Neural crest cell (in vitro differentiated cells): ENCODE data around the gene TAF1C. TPM values are rescaled to one million over a fixed set of nuclear protein-coding genes. Genes with fewer than 3 reads are reported as not detected.

Source experiments
- DNase-seq: peaks from one replicate; pipeline ENCODE4 v3.0.0; 2021; ENCODE audit warnings: low read depth, mixed read lengths, low spot score
- H3K27ac Mint-ChIP-seq: one replicate; pipeline ENCODE4 v1.8.0; 2021; ENCODE audit warnings: mild to moderate bottlenecking, mixed read lengths; ENCODE audit not compliant: unreplicated experiment
- H3K27me3 Mint-ChIP-seq: 2 replicates; pipeline ENCODE4 v1.8.0; 2021; ENCODE audit warnings: low read depth, mild to moderate bottlenecking, mixed read lengths
- H3K36me3 Mint-ChIP-seq: 2 replicates; pipeline ENCODE4 v1.8.0; 2021; ENCODE audit warnings: low read depth, mild to moderate bottlenecking, mixed read lengths
- H3K4me1 Mint-ChIP-seq: 2 replicates; pipeline ENCODE4 v1.8.0; 2021; ENCODE audit warnings: mixed read lengths
- H3K4me3 Mint-ChIP-seq: one replicate; pipeline ENCODE4 v1.8.0; 2021; ENCODE audit warnings: mild to moderate bottlenecking, mixed read lengths
- H3K9me3 Mint-ChIP-seq: 2 replicates; pipeline ENCODE4 v1.8.0; 2021; ENCODE audit warnings: mixed read lengths
- total RNA-seq: library from RNA; stranded (reverse); gene quantifications from 2 replicates; pipeline ENCODE4 v1.2.1, GENCODE V29; 2021
- TF ChIP-seq, protein P1 (sequence below): fragments of 200-600 bp; sonication (generic); conservative IDR thresholded peaks from 2 replicates; pipeline ENCODE4 v1.5.0; 2021; ENCODE audit warnings: antibody characterized with exemption, mild to moderate bottlenecking

TAF1C gene
- total RNA-seq, 1 donor from 2014 or later: 86.4 TPM

- Mint-ChIP-seq H3K4me3 (no peak overlapping the region), H3K27me3 (peaks cover 2% of the 10 kb centered on the region), H3K9me3 (no peaks in the 10 kb centered on the region), H3K36me3 (no peaks in the 10 kb centered on the region), H3K4me1 (peaks cover 17% of the 10 kb centered on the region), H3K27ac (no peak overlapping the region)
- no peak for DNase-seq
- TF ChIP-seq, protein P1, sequence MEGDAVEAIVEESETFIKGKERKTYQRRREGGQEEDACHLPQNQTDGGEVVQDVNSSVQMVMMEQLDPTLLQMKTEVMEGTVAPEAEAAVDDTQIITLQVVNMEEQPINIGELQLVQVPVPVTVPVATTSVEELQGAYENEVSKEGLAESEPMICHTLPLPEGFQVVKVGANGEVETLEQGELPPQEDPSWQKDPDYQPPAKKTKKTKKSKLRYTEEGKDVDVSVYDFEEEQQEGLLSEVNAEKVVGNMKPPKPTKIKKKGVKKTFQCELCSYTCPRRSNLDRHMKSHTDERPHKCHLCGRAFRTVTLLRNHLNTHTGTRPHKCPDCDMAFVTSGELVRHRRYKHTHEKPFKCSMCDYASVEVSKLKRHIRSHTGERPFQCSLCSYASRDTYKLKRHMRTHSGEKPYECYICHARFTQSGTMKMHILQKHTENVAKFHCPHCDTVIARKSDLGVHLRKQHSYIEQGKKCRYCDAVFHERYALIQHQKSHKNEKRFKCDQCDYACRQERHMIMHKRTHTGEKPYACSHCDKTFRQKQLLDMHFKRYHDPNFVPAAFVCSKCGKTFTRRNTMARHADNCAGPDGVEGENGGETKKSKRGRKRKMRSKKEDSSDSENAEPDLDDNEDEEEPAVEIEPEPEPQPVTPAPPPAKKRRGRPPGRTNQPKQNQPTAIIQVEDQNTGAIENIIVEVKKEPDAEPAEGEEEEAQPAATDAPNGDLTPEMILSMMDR: no peak
Measured at GRCh38 chr16:84174396-84174795, 12.5 kb downstream of the TAF1C start.

DNA sequence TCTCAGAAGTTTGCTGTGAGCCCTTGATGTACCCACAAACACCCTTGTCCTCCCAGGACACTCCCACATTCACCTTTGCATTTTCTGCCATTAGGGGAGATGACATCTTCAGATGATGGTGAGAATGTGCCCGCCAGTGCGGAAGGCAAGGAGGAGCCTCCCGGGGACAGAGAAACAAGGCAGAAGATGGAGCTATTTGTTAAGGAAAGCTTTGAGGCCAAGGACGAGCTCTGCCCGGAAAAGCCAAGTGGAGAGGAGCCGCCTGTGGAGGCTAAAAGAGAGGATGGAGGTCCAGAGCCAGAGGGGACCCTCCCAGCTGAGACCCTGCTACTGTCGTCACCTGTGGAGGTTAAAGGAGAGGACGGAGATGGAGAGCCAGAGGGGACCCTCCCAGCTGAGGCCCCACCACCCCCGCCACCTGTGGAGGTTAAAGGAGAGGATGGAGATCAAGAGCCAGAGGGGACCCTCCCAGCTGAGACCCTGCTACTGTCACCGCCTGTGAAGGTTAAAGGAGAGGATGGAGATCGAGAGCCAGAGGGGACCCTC lies 17.0 kb downstream of the TAF1C start:
- no peak overlapping the region for H3K4me3 Mint-ChIP-seq

DNA sequence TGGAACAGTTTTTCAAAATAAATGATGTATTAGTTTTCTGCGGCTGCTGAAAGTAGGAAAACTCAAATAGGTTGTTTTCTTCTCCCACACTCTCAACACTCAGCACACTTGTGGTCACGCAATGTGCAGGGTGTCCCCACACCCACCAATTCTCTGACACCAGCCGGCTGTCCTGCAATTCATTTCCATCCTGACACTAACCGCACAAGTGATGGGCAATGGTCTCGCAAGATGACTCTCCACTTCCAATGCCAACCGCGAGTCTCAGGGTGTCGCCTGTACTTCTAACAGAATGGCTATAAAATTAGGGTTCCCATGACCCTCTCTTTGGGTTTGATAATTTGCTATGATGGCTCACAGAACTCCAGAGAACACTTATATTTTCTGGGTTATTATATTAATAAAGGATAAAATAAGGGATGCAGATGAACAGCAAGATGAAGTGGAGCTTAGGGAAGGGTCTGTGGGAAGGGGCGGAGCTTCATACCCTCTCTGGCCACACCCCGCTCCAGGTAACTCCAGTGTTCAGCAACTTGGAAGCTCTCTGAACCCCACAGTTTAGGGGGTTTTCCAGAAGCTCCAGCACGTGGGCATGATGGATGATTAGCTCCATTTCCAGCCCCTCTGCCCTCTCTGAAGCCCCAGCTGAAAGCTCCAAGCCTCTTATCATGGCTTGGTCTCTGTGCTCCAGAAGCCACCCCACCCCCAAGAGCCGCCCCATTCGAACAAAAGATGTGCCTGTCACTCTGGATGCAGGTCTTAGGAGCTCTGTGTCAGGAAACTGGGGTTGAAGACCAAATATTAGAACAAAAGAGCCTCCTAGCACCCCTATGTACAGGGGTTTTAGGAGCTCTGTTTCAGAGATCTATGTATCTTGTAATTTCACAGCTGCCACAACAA lies 19.8 kb downstream of the TAF1C start:
- TF ChIP-seq, protein P1: no peak
- H3K9me3 Mint-ChIP-seq: no peaks in the 10 kb centered on the region
- H3K27ac Mint-ChIP-seq: peak overlapping the region; percentile 43
- no peaks in the 10 kb centered on the region for H3K4me1 Mint-ChIP-seq
- no peak overlapping the region for H3K4me3 Mint-ChIP-seq
- no peak for DNase-seq
- H3K36me3 Mint-ChIP-seq: no peaks in the 10 kb centered on the region
- H3K27me3 Mint-ChIP-seq: peaks cover 11% of the 10 kb centered on the region

More for the DNA sequence above, 17.0 kb downstream of the TAF1C start:
- Mint-ChIP-seq H3K36me3 (no peaks in the 10 kb centered on the region), H3K4me1 (no peaks in the 10 kb centered on the region), H3K27ac (no peak overlapping the region), H3K27me3 (peaks cover 8% of the 10 kb centered on the region), H3K9me3 (no peaks in the 10 kb centered on the region)
- no peak for DNase-seq
- TF ChIP-seq, protein P1: no peak

- H3K27ac Mint-ChIP-seq: peak overlapping the region; percentile 46
- H3K27me3 Mint-ChIP-seq: peaks cover 14% of the 10 kb centered on the region
- TF ChIP-seq, protein P1: no peak
- no peaks in the 10 kb centered on the region for H3K36me3 Mint-ChIP-seq
- no peaks in the 10 kb centered on the region for H3K4me1 Mint-ChIP-seq
- DNase-seq: no peak
- no peak overlapping the region for H3K4me3 Mint-ChIP-seq
- no peaks in the 10 kb centered on the region for H3K9me3 Mint-ChIP-seq
Measured at GRCh38 chr16:84165746-84166145, 21.1 kb downstream of the TAF1C start.

DNA sequence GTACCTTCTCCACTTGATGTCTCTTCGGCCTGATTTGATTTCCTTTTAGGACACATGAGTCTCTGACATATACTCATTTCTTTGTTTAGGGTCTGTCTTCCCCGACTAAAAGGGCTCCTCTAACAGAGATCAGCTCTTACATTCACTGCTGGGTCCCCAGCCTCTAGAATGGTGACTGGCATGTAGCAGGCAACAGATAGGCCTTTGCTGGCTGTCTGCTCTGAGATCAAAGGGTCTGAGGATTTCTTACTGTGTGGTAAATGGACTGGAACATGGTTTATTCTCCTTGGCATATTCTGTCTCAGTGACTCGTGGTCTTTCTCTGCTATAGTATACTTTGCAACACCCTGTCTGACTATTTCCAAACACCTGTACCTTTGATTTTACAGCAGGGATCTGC lies 25.1 kb downstream of the TAF1C start:
- TF ChIP-seq, protein P1: no peak
- H3K4me3 Mint-ChIP-seq: no peak overlapping the region

More for the DNA sequence above, 25.1 kb downstream of the TAF1C start:
- no peaks in the 10 kb centered on the region for H3K4me1 Mint-ChIP-seq
- peaks cover 27% of the 10 kb centered on the region for H3K27me3 Mint-ChIP-seq
- H3K27ac Mint-ChIP-seq: no peak overlapping the region
- DNase-seq: no peak
- no peaks in the 10 kb centered on the region for H3K36me3 Mint-ChIP-seq
- no peaks in the 10 kb centered on the region for H3K9me3 Mint-ChIP-seq
